Transverse colon (tissue), 3 donors: ENCODE results near the gene IRAG1.

ENCODE experiments used
- EP300 ChIP-seq: sonication (generic); formaldehyde crosslinking; IDR thresholded peaks from one replicate; pipeline ENCODE4 v1.6.1; 2017; ENCODE audit warnings: antibody characterized with exemption, low read depth
- TF ChIP-seq, protein P1 (sequence below), 5 experiments: fragments of 200-600 bp in 3 of 5; fragments of 450-650 bp in 2 of 5; sonication (generic) in 3 of 5; IDR thresholded peaks; 1 replicate in 2 of 5; 2 replicates in 3 of 5; pipeline ENCODE4 v1.5.1; 2016 to 2017; ENCODE audit warnings: antibody characterized with exemption in 5 of 5, inconsistent platforms in 3 of 5, mild to moderate bottlenecking in 2 of 5, moderate library complexity in 1 of 5

DNA sequence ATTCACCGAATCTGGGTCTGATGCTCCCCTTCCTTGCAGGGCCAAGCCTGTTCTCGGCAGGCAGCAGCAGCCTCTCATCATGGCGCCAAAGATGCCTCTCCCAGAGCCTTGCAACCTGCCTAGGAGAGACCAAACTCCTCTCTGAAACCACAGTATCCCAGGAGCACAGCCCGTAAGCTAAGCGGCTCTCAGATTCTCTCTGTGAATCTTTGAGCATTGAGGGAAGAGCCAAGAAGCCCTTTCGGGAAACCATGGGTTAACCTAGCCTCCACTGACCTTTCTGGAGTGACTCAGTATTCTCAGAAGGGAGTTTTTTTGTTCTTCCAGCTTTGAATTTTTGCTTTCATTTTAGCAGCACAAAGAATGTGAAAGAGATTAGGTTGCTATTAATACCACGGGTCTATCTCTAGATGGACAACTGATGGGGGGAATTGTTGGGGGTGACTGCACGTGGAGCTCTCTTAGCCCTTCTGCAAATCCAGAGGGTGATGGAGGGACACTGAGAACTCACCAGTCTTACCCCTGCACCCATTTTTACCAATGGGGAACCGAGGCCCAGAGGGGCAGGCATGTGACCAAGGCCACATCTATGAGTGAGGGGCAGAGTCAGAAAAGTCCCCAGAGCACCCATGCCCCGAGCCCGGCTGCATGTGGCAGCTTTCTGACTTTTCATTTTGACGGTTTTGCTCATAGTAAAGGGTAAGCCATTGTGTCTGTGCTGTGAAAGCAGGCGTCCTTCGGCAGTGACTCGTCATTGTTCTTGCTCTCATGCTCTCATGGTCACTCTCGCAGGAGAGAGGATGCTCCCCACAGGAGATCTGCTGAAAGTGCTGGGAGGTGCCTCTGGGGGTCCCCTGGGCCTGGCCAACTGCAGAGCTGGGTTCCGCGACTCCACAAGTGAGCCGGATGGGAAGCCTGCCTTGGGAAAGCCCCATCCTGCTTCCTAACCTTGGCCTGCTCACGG lies 36.0 kb downstream of the IRAG1 start:
- TF ChIP-seq EP300: no peak
- TF ChIP-seq, protein P1, sequence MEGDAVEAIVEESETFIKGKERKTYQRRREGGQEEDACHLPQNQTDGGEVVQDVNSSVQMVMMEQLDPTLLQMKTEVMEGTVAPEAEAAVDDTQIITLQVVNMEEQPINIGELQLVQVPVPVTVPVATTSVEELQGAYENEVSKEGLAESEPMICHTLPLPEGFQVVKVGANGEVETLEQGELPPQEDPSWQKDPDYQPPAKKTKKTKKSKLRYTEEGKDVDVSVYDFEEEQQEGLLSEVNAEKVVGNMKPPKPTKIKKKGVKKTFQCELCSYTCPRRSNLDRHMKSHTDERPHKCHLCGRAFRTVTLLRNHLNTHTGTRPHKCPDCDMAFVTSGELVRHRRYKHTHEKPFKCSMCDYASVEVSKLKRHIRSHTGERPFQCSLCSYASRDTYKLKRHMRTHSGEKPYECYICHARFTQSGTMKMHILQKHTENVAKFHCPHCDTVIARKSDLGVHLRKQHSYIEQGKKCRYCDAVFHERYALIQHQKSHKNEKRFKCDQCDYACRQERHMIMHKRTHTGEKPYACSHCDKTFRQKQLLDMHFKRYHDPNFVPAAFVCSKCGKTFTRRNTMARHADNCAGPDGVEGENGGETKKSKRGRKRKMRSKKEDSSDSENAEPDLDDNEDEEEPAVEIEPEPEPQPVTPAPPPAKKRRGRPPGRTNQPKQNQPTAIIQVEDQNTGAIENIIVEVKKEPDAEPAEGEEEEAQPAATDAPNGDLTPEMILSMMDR (IDR thresholded peaks at IDR 0.05): no peak
